ENCODE measurements around the gene TADA1. TPM values are rescaled to one million over a fixed set of nuclear protein-coding genes. Genes with fewer than 3 reads are reported as not detected.

TADA1 gene
- total and polyA plus RNA-seq, 9 donors = 9.8 to 15.0 (median 11.5) TPM

- Histone ChIP-seq H3K27ac (no peak overlapping the region), H3K4me3 (no peak overlapping the region), H3K36me3 (no peaks in the 10 kb centered on the region), H3K4me1 (ENCODE audit: insufficient read depth) (no peaks in the 10 kb centered on the region), H3K9me3 (no peaks in the 10 kb centered on the region), H3K27me3 (no peaks in the 10 kb centered on the region)
- no peak for DNase-seq
- intact Hi-C loops (cut with DNase I) = no loop called here
- TF ChIP-seq POLR2A (IDR thresholded peaks at IDR 0.05) = no peak
- TF ChIP-seq CTCF (IDR thresholded peaks at IDR 0.05) = no peak
- no peak for TF ChIP-seq EP300 (IDR thresholded peaks at IDR 0.05)
- WGBS, 3 donors = 10 to 13% (median 11%) methylated on average over 2 of the region's 2 CpGs
Observed at GRCh38 chr1:166905136-166905535, 29.1 kb upstream of the TADA1 start.

- TF ChIP-seq CTCF (IDR thresholded peaks at IDR 0.05) (no peak), EP300 (IDR thresholded peaks at IDR 0.05) (no peak), POLR2A (IDR thresholded peaks at IDR 0.05) (no peak)
- no peak overlapping the region for H3K27ac ChIP-seq
- H3K4me3 ChIP-seq = no peak overlapping the region
- no peaks in the 10 kb centered on the region for H3K9me3 ChIP-seq
- intact Hi-C loops (cut with DNase I) = no loop called here
- no peaks in the 10 kb centered on the region for H3K36me3 ChIP-seq
- WGBS, 3 donors = 62 to 86% (median 68%) methylated on average over 1 of the region's 1 CpG
- DNase-seq = no peak
- H3K27me3 ChIP-seq = no peaks in the 10 kb centered on the region
- no peaks in the 10 kb centered on the region for H3K4me1 ChIP-seq (ENCODE audit: insufficient read depth)
Observed at GRCh38 chr1:166903232-166903631, 27.2 kb upstream of the TADA1 start.

GRCh38 chr1:166902279-166902678 lies 26.2 kb upstream of the TADA1 start:
- intact Hi-C loops (cut with DNase I) = no loop called here
- Histone ChIP-seq H3K4me3 (no peak overlapping the region), H3K27me3 (no peaks in the 10 kb centered on the region), H3K27ac (no peak overlapping the region), H3K36me3 (no peaks in the 10 kb centered on the region), H3K4me1 (ENCODE audit: insufficient read depth) (no peaks in the 10 kb centered on the region), H3K9me3 (no peaks in the 10 kb centered on the region)
- DNase-seq = no peak
- no peak for TF ChIP-seq EP300 (IDR thresholded peaks at IDR 0.05)
- TF ChIP-seq POLR2A (IDR thresholded peaks at IDR 0.05) = no peak
- TF ChIP-seq CTCF (IDR thresholded peaks at IDR 0.05) = no peak
- 84 to 92% (median 92%) methylated on average over 1 of the region's 1 CpG for WGBS, 3 donors

- Histone ChIP-seq H3K27me3 (no peaks in the 10 kb centered on the region), H3K27ac (no peak overlapping the region), H3K9me3 (no peaks in the 10 kb centered on the region), H3K36me3 (no peaks in the 10 kb centered on the region), H3K4me3 (no peak overlapping the region), H3K4me1 (ENCODE audit: insufficient read depth) (no peaks in the 10 kb centered on the region)
- TF ChIP-seq EP300 (IDR thresholded peaks at IDR 0.05) = no peak
- no peak for TF ChIP-seq POLR2A (IDR thresholded peaks at IDR 0.05)
- no peak for TF ChIP-seq CTCF (IDR thresholded peaks at IDR 0.05)
- DNase-seq = no peak
- WGBS, 3 donors = 8 to 22% (median 15%) methylated on average over 4 of the region's 4 CpGs
- intact Hi-C loops (cut with DNase I) = no loop called here
Observed at GRCh38 chr1:166900987-166901386, 24.9 kb upstream of the TADA1 start.

GRCh38 chr1:166899769-166900168 lies 23.7 kb upstream of the TADA1 start:
- DNase-seq = no peak
- no peaks in the 10 kb centered on the region for H3K27me3 ChIP-seq
- H3K4me1 ChIP-seq (ENCODE audit: insufficient read depth) = no peaks in the 10 kb centered on the region
- intact Hi-C loops (cut with DNase I) = no loop called here
- H3K4me3 ChIP-seq = no peak overlapping the region
- no peak overlapping the region for H3K27ac ChIP-seq
- TF ChIP-seq CTCF (IDR thresholded peaks at IDR 0.05) = no peak
- TF ChIP-seq EP300 (IDR thresholded peaks at IDR 0.05) = no peak
- H3K9me3 ChIP-seq = no peaks in the 10 kb centered on the region
- no peaks in the 10 kb centered on the region for H3K36me3 ChIP-seq
